ENCODE results near the gene SMAD6.

The SMAD6 gene

DNA sequence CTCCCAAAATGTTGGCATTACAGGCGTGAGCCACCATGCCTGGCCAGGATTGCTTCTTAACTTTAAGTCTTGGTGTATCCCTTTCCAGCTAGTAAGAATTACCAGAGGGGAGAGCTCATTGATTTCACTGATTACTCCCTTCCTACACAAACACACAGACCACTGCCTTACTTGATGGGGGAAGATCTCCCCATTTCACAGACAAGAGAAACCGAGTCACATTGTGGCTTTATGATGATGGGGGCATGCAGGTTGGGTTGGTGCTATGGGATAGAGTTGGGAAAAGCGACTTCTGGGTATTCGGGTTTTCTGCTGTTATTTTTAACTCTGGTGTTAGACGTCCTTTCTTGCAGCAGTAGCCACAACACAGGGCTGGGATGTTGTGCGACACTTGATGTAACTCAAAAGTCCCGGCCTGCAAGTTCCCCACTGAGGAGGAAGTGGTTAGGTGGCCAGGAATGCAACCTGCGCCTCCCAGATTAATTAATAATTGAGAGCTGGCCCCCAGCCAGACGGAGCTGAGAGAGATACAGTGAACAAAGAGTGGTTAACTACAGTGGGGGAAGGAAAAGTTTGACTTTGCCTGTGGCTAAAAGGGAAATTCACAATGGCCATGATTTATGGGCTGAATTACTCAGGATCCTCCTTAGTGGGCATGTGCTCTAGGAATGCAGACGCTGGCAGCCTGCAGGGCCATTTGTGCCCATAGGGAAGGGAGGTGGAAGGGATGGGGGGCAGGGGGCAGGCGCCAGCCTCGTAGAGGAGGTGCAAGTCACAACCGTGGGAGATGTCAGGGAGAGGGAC lies 63.6 kb downstream of the SMAD6 start:
- Histone ChIP-seq H3K36me3 (no peaks in the 10 kb centered on the region), H3K27ac (no peak overlapping the region), H3K4me3 (ENCODE audit: low read depth, low read length) (no peak overlapping the region), H3K9me3 (ENCODE audit: severe bottlenecking) (no peaks in the 10 kb centered on the region), H3K27me3 (ENCODE audit: insufficient read depth, low read depth, severe bottlenecking) (no peaks in the 10 kb centered on the region)
- TF ChIP-seq, protein P1, sequence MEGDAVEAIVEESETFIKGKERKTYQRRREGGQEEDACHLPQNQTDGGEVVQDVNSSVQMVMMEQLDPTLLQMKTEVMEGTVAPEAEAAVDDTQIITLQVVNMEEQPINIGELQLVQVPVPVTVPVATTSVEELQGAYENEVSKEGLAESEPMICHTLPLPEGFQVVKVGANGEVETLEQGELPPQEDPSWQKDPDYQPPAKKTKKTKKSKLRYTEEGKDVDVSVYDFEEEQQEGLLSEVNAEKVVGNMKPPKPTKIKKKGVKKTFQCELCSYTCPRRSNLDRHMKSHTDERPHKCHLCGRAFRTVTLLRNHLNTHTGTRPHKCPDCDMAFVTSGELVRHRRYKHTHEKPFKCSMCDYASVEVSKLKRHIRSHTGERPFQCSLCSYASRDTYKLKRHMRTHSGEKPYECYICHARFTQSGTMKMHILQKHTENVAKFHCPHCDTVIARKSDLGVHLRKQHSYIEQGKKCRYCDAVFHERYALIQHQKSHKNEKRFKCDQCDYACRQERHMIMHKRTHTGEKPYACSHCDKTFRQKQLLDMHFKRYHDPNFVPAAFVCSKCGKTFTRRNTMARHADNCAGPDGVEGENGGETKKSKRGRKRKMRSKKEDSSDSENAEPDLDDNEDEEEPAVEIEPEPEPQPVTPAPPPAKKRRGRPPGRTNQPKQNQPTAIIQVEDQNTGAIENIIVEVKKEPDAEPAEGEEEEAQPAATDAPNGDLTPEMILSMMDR (IDR thresholded peaks at IDR 0.05; ENCODE audit: low read depth, low read length) = no peak
- DNase-seq = no peak

DNA sequence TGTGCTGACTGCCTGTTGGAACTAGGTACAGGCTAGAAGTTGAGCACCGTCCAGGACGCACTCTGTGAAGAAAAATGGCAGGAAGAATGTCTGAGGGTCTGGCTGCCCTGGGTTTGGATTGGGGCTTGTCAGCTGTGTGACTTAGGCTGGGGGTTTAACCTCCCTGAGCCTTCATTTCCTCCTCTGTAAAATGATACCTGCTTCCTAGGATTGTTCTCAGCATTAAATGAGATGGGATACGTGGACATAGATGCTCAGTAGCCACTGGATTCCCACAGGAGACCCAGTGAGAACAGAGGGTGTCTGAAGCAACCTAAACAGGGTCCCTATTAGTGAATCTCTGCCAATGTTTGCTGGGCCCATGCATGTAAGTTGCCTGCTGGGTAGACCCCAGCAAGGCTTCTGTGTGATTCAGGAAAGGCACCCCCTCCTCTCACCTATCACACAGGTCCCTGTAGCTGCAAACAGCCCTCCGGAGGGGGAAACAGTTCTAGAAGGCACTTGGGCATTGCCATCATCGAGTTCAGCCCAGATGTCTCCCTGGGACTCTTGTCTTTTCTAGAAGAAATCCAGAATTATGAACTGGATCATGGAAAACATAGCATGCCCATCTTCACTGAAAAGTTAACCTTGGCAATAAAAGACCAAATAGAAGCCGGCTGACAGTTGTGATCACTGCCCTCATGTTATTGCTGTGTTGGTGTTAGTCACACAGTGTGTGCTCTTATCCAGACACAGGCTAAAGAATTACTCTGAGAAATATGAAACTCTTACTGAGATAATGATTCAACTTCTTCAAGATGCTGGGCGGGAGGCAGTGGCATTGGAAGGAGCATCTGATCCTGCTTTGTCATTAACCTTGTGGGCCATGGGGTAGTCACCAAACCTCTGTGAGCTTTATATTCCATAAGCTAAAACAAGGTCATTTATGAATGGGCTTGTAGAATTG lies 64.5 kb downstream of the SMAD6 start:
- TF ChIP-seq, protein P1 (IDR thresholded peaks at IDR 0.05; ENCODE audit: low read depth, low read length) = no peak
- Histone ChIP-seq H3K36me3 (no peaks in the 10 kb centered on the region), H3K9me3 (ENCODE audit: severe bottlenecking) (no peaks in the 10 kb centered on the region), H3K27me3 (ENCODE audit: insufficient read depth, low read depth, severe bottlenecking) (no peaks in the 10 kb centered on the region), H3K4me3 (ENCODE audit: low read depth, low read length) (no peak overlapping the region), H3K27ac (no peak overlapping the region)
- no peak for DNase-seq

DNA sequence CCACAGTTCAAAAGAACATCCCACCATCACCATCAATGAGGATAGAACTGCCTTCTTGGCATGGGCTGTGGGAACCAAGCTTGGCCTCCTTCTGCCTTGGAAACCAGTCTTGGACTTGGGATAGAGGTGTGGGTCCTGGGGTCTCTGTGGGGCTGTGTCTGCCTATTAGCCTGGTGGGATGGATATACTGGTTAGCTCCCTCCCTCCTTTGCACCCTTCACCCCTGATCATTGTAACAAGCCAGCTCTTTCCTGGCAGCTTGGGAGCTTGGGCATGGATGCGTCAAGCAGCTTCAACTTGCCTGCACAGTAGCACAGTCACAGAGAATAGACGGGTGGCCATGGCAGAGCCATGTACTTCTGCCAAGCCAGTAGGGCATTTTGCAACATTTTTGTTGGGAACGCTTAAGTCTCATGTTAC lies 65.2 kb downstream of the SMAD6 start:
- no peaks in the 10 kb centered on the region for H3K9me3 ChIP-seq (ENCODE audit: severe bottlenecking)
- no peak for DNase-seq
- no peaks in the 10 kb centered on the region for H3K27me3 ChIP-seq (ENCODE audit: insufficient read depth, low read depth, severe bottlenecking)
- no peak overlapping the region for H3K4me3 ChIP-seq (ENCODE audit: low read depth, low read length)
- H3K27ac ChIP-seq = no peak overlapping the region
- no peaks in the 10 kb centered on the region for H3K36me3 ChIP-seq
- TF ChIP-seq, protein P1 (IDR thresholded peaks at IDR 0.05; ENCODE audit: low read depth, low read length) = no peak

DNA sequence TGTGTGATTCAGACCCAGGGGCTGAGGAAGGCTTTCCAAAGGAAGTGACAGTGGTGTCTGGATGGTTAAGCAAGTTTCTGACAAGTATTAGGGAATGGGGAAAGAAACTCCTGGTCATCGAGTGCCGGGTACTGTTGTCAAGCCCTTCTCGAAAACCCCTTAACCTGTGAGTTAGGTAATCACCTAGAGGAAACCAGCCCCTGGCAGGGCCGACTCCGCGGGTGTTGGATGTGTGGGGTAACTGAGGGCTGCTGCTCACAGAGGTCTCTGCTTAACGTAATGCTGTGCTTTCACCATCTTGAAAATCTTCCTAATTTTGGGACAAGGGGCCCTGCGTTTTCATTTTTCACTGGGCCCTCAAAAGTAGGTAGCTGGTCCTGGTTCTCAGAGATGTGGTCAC lies 67.0 kb downstream of the SMAD6 start:
- no peaks in the 10 kb centered on the region for H3K27me3 ChIP-seq (ENCODE audit: insufficient read depth, low read depth, severe bottlenecking)
- H3K4me3 ChIP-seq (ENCODE audit: low read depth, low read length) = no peak overlapping the region
- no peaks in the 10 kb centered on the region for H3K36me3 ChIP-seq
- no peak for DNase-seq
- H3K9me3 ChIP-seq (ENCODE audit: severe bottlenecking) = no peaks in the 10 kb centered on the region
- TF ChIP-seq, protein P1 (IDR thresholded peaks at IDR 0.05; ENCODE audit: low read depth, low read length) = no peak
- no peak overlapping the region for H3K27ac ChIP-seq

DNA sequence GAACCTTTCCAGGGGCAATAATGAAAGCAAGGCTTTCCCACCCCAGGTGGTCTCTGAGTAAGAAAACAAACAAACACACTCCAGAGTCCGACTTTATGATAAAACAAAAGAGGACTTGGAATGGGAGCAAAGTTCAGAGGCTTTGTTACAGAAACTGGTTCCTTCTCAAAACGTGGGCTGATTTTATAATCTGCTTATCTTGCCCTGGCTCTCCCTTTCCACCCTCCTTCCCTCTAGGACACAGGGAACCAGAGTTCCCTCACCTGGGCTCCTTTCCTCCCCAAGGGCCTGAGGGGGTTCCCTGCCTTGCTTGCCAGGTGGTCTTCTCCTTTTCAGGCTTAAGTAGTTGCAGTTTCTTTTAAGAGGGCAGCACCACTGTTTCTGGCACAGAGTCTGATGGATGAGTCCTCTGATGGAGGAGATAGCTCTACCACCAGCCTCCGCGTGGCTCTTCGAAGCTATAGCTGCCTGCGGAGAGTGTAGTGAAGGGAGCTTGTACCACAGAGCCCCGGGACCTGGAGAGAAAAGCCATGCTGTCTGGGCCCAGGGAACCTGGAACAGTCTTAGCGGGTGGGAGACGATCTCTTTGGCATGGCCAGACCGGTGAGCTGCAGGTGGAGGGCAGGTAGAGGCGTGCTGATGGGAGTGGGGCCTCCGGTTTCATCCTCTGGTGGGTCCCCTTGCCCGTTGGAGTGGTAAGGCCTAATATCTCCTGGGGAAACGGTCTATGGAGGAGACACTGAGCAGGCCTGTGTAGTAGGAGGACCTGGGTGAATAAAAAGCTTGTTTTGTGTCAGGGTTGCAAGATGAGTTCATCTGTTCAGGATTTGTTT lies 68.7 kb downstream of the SMAD6 start:
- Histone ChIP-seq H3K27ac (peak overlapping the region; percentile 9), H3K9me3 (ENCODE audit: severe bottlenecking) (no peaks in the 10 kb centered on the region), H3K4me3 (ENCODE audit: low read depth, low read length) (no peak overlapping the region), H3K36me3 (no peaks in the 10 kb centered on the region), H3K27me3 (ENCODE audit: insufficient read depth, low read depth, severe bottlenecking) (no peaks in the 10 kb centered on the region)
- TF ChIP-seq, protein P1 (IDR thresholded peaks at IDR 0.05; ENCODE audit: low read depth, low read length) = no peak
- no peak for DNase-seq
